Heart left ventricle (tissue), 13 donors: ENCODE data around the gene ARHGAP19.

Experiments
- POLR2A ChIP-seq, 2 donors: fragments of 450-650 bp; IDR thresholded peaks; one replicate each; pipeline ENCODE4 v1.6.1; 2017; ENCODE audit warnings: antibody characterized with exemption in 2 of 2, mild to moderate bottlenecking in 2 of 2, moderate library complexity in 2 of 2
- TF ChIP-seq, protein P1 (sequence below), 12 donors: fragments of 200-600 bp; sonication (generic) in 4 of 12; IDR thresholded peaks; one replicate each; pipeline versions ENCODE4 v1.5.0 to v1.8.0; 2018 to 2022; ENCODE audit warnings: antibody characterized with exemption in 12 of 12, mild to moderate bottlenecking in 5 of 12
- donor health status: ischemic (EF 13 %, LVEDD 7.1; RV severe dilation, severe dysfunction).
- donor health status: DM: no; HTN: yes; CAD: no.
- donor health status: DM: no; HTN: no; CAD: no.
- donor health status: ischemic (EF 25% LVEDD 6.9; RV normal size, moderate dysfunction).
- donor health status: ischemic (EF 25% LVEDD 5.7; RV mildly dilated, moderate dysfunction).
- donor health status: ischemic (EF 35%, LVEDD 5.7; RV mildly dilated, moderate dysfunction).
- donor health status: nonischemic (EF 11% LVEDD 7.7; RV severe dilation, severe dysfunction).
- donor health status: DM: yes; HTN: yes; CAD: no.
- donor health status: PGD.
- donor health status: ischemic (EF 29% LVEDD 5.4; RV normal size, mild dysfunction).
- donor health status: nonischemic (EF 23%, LVEDD 6.1; RV moderate dilation, normal function).

DNA sequence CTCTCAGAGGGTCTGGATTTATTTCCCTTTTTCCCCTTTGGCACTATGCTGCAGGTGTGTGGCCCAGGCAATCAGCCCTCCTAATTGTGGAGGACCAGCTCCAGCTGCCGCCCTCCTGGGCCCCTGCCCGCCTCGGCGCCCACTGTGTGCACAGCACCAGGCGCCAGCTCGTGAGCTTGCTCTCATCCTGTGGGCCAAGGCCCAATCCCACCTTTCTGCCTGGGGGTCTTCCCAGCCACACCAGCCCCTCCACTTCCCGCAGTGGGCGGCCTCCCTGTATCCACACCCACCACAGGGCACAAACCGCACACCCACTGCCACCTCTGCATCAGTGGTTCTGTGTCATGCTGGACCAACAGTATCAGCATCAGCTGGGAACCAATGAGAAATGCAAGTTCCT is 81.2 kb downstream of the ARHGAP19 start:
- TF ChIP-seq, protein P1, sequence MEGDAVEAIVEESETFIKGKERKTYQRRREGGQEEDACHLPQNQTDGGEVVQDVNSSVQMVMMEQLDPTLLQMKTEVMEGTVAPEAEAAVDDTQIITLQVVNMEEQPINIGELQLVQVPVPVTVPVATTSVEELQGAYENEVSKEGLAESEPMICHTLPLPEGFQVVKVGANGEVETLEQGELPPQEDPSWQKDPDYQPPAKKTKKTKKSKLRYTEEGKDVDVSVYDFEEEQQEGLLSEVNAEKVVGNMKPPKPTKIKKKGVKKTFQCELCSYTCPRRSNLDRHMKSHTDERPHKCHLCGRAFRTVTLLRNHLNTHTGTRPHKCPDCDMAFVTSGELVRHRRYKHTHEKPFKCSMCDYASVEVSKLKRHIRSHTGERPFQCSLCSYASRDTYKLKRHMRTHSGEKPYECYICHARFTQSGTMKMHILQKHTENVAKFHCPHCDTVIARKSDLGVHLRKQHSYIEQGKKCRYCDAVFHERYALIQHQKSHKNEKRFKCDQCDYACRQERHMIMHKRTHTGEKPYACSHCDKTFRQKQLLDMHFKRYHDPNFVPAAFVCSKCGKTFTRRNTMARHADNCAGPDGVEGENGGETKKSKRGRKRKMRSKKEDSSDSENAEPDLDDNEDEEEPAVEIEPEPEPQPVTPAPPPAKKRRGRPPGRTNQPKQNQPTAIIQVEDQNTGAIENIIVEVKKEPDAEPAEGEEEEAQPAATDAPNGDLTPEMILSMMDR (IDR thresholded peaks at IDR 0.05) = no peak
- TF ChIP-seq POLR2A (IDR thresholded peaks at IDR 0.05) = no peak
